ENCODE data around the gene PITPNC1. TPM values are rescaled to one million over a fixed set of nuclear protein-coding genes. Genes with fewer than 3 reads are reported as not detected.

Gene PITPNC1
- total RNA-seq, 1 donor from 2014 or later = 19.3 TPM

GRCh38 chr17:67364847-67365737, 12.0 kb upstream of the PITPNC1 start:
- ATAC-seq (ENCODE audit: low read depth) (no peak), DNase-seq (no peak)
- H3K9me3 Mint-ChIP-seq = no peaks in the 10 kb centered on the region
- peaks cover 52% of the 10 kb centered on the region for H3K4me1 Mint-ChIP-seq
- ChIA-PET POLR2A (interaction anchor here (0.6 to 3.3 kb wide), 6 partner anchors 9 to 352 kb away, joined by 3 to 22 read pairs (median 4); partner anchors contain the start of gene PITPNC1), CTCF (interaction anchor here (0.9 to 6.0 kb wide), 2 partner anchors 12 to 113 kb away, joined by 3 to 43 read pairs; partner anchors contain the start of gene PITPNC1)
- no peaks in the 10 kb centered on the region for H3K27me3 Mint-ChIP-seq
- intact Hi-C loops (cut with micrococcal nuclease) = loop anchor here (2.0 kb wide), 1 partner anchor 14 kb away; no protein-coding TSS in a partner anchor
- H3K36me3 Mint-ChIP-seq (ENCODE audit: low read depth) = peaks cover 39% of the 10 kb centered on the region
- TF ChIP-seq CTCF (IDR thresholded peaks at IDR 0.05) = no peak
- H3K27ac Mint-ChIP-seq = peak overlapping the region; percentile 87
- peak overlapping the region; percentile 91 for H3K4me3 Mint-ChIP-seq

- ATAC-seq (ENCODE audit: low read depth) (peak; percentile 5), DNase-seq (no peak)
- CTCF ChIA-PET = interaction anchor here (6.0 kb wide), 1 partner anchor 11 kb away, joined by 43 read pairs; the partner anchor contains the start of gene PITPNC1
- POLR2A ChIA-PET = interaction anchor here (0.6 to 3.3 kb wide), 4 partner anchors 9 to 110 kb away, joined by 3 to 22 read pairs (median 4); partner anchors contain the start of gene PITPNC1
- Mint-ChIP-seq H3K27ac (peak overlapping the region; percentile 87), H3K4me1 (peaks cover 45% of the 10 kb centered on the region), H3K36me3 (ENCODE audit: low read depth) (peaks cover 32% of the 10 kb centered on the region), H3K9me3 (no peaks in the 10 kb centered on the region), H3K27me3 (no peaks in the 10 kb centered on the region), H3K4me3 (peak overlapping the region; percentile 91)
- intact Hi-C loops (cut with micrococcal nuclease) = loop anchor here (1.0 to 2.0 kb wide), 5 partner anchors 9 to 1961 kb away; partner anchors contain the start of genes ABCA5, HELZ and NOL11
- TF ChIP-seq CTCF (IDR thresholded peaks at IDR 0.05) = no peak
These were observed 11.3 kb upstream of the PITPNC1 start for GRCh38 chr17:67365738-67366192.

- H3K9me3 Mint-ChIP-seq = no peaks in the 10 kb centered on the region
- H3K4me3 Mint-ChIP-seq = peak within 1 kb of the TSS; percentile 91
- intact Hi-C loops (cut with micrococcal nuclease) = loop anchor here (1.0 to 2.0 kb wide), 4 partner anchors 8 to 1960 kb away; partner anchors contain the start of genes ABCA5, HELZ and NOL11
- DNase-seq (peak; percentile 94), ATAC-seq (ENCODE audit: low read depth) (peak; percentile 98)
- CTCF ChIA-PET = interaction anchor here (6.0 kb wide), 1 partner anchor 10 kb away, joined by 43 read pairs; the partner anchor contains the start of gene PITPNC1
- no peak for TF ChIP-seq CTCF (IDR thresholded peaks at IDR 0.05)
- H3K36me3 Mint-ChIP-seq (ENCODE audit: low read depth) = peaks cover 27% of the 10 kb centered on the region
- H3K27ac Mint-ChIP-seq = peak within 1 kb of the TSS; percentile 87
- peaks cover 40% of the 10 kb centered on the region for H3K4me1 Mint-ChIP-seq
- POLR2A ChIA-PET = interaction anchor here (0.6 to 3.3 kb wide), 5 partner anchors 8 to 1173 kb away, joined by 3 to 22 read pairs (median 4); partner anchors contain the start of gene PITPNC1
- no peaks in the 10 kb centered on the region for H3K27me3 Mint-ChIP-seq
These were observed 10.6 kb upstream of the PITPNC1 start, which contains the start of gene PSMD12 for GRCh38 chr17:67366193-67367157. TSS of gene PSMD12 (minus strand) at chr17:67366577. CDS start at chr17:67366519, 58 bp downstream.

- POLR2A ChIA-PET = no interaction called here
- no peaks in the 10 kb centered on the region for H3K27me3 Mint-ChIP-seq
- no peaks in the 10 kb centered on the region for H3K9me3 Mint-ChIP-seq
- ATAC-seq (ENCODE audit: low read depth) = no peak
- H3K27ac Mint-ChIP-seq = no peak overlapping the region
- H3K36me3 Mint-ChIP-seq (ENCODE audit: low read depth) = peaks cover 11% of the 10 kb centered on the region
- CTCF ChIA-PET = interaction anchor here (6.0 kb wide), 1 partner anchor 7 kb away, joined by 43 read pairs; the partner anchor contains the start of gene PITPNC1
- no peak for DNase-seq
- no peak for TF ChIP-seq CTCF (IDR thresholded peaks at IDR 0.05)
- H3K4me3 Mint-ChIP-seq = no peak overlapping the region
- H3K4me1 Mint-ChIP-seq = peaks cover 24% of the 10 kb centered on the region
- intact Hi-C loops (cut with micrococcal nuclease) = loop anchor here (10.0 kb wide), 1 partner anchor 1175 kb away; the partner anchor contains the start of gene CEP112
These were observed 7.4 kb upstream of the PITPNC1 start for GRCh38 chr17:67369676-67370075.
